Effector CD8-positive, alpha-beta T cell (primary cell): ENCODE measurements around the gene GET3.
"Not testable (repeated sequence)": the region's sequence is repeated elsewhere in the genome, so short reads cannot be mapped to it uniquely, and the experiment has no call there.

ENCODE experiments used
- DNase-seq: peaks from one replicate; lab custom pipeline; 2025; lab: John Stamatoyannopoulos, UW

Gene GET3

GRCh38 chr19:12715929-12716328 lies 21.4 kb upstream of the GET3 start:
- DNase-seq, result no peak

DNA sequence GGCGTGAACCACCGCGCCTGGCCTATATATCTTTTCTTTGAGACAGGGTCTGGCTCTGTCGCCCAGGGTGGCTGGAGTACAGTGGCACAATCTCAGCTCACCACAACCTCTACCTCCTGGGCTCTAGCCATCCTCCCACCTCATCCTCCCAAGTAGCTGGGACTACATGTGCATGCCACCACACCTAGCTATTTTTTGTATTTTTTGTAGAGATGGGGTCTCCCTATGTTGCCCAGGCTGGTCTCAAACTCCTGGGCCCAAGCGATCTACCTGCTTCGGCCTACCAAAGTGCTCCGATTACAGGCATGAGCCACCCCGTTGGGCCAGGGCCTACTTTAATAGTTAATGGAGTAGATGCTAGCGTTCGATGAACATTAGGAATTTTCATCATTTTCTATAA lies 17.0 kb upstream of the GET3 start:
- DNase-seq, result no peak

DNA sequence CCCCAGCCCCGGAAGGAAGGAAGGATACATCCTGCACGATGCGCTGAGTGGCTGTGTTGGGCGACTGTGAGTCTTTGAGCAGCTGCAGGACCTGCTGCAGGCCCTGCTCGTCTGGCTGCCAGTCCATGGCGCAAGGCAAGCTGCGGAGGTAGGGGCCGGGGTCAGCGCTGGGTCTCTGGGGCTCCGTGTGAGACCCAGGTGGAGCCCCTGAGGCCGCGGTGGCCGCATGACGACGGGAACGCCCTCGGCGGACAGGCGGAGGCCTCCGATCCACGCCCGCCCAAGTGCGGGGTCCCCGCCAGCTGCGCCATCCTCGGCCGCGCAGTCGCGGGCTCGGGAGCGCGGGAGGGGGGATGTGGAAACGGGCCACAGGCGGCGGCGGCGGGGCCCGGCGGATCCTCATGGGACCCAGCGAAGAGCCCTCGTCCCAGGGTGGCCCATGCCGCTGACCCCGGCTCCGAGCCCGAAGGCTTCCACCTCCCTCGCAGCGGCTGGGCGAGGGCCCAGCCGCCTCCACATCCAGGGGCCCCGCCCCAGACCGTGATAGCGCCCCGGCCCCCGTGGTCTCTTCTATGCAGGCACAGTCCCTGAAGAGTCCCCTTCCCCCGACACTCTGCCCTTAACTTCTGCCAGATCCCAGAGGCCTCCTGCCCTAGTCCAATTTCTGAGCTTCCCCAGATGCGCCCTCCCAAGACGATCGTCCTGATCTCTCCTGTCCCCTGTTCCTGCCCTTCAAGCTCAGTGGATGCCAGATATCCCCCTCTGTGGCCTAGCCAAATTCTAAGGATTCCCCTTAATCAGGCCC lies 16.2 kb upstream of the GET3 start:
- DNase-seq, result no peak

GRCh38 chr19:12721656-12722565 lies 15.4 kb upstream of the GET3 start:
- DNase-seq, result peak; percentile 49

- DNase-seq, result peak; percentile 88
Measured at GRCh38 chr19:12722566-12723380, 14.5 kb upstream of the GET3 start.

- DNase-seq, result no peak
Measured at GRCh38 chr19:12723381-12723640, 14.0 kb upstream of the GET3 start.

DNA sequence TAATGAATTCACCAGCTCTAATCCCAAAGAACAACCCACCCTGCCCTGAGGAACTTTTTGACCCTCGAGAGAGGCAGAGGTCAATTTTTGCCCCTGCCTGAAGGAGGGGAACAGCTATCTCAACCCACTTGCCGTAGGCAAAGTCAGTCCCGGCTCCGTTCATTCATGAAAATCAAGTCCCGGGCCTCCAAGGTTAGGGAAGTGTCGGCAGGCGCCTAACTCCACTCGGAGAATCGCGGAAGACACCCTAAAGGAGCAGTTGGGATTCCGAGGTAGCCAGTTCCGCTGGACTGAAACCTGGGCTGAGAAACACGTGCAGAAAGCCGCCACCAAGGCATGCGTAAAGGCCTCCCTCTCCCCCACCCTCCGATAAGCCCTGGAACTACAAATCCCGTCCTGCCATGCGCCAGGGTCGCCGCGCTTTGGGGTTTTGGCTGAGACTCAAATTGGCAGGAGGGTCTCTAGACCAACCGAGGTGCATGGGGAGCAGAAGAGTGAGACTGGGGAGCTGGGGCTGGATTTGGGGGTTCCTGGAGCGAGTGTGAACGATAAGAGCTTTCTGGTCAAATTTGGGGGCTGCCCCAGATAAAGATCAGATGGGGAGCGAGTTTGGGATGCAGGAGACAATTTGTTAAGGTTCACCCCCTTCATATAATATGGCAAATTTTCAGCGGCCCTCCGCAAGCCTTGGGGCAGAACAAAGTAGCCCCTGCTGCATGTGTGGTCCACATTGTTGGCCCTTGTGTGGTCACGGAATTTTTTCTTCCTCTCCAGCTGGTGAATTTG lies 13.5 kb upstream of the GET3 start, which contains the start of gene TNPO2:
Gene TNPO2, minus strand, starts transcription at position 292 of the 786 bp plus-strand sequence. CDS start 2,955 bp downstream, outside the sequence.
- peak; percentile 19 for DNase-seq

- not testable (repeated sequence) for DNase-seq
Measured at GRCh38 chr19:12725612-12726011, 11.7 kb upstream of the GET3 start.

DNA sequence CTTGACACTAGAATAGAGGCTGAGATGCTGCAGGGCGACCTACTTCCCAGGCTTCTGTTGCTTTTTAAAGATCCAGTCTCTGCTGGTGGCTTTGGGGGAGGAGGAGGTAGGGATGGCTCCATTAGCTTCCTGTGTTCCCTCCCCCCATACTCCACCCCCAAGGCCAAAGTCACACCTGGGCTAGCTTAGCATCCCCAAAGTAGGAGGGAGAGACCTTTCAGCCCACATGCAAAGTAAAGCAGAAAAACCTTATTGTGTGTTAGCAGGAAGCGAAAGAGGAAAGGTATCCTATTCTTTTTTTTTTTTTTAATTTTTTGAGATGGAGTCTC lies 10.3 kb upstream of the GET3 start:
- no peak for DNase-seq

GRCh38 chr19:12727745-12728433 lies 9.4 kb upstream of the GET3 start:
- DNase-seq, result no peak

- no peak for DNase-seq
Measured at GRCh38 chr19:12730064-12730463, 7.2 kb upstream of the GET3 start.

- DNase-seq, result no peak
Measured at GRCh38 chr19:12731337-12731736, 6.0 kb upstream of the GET3 start.

DNA sequence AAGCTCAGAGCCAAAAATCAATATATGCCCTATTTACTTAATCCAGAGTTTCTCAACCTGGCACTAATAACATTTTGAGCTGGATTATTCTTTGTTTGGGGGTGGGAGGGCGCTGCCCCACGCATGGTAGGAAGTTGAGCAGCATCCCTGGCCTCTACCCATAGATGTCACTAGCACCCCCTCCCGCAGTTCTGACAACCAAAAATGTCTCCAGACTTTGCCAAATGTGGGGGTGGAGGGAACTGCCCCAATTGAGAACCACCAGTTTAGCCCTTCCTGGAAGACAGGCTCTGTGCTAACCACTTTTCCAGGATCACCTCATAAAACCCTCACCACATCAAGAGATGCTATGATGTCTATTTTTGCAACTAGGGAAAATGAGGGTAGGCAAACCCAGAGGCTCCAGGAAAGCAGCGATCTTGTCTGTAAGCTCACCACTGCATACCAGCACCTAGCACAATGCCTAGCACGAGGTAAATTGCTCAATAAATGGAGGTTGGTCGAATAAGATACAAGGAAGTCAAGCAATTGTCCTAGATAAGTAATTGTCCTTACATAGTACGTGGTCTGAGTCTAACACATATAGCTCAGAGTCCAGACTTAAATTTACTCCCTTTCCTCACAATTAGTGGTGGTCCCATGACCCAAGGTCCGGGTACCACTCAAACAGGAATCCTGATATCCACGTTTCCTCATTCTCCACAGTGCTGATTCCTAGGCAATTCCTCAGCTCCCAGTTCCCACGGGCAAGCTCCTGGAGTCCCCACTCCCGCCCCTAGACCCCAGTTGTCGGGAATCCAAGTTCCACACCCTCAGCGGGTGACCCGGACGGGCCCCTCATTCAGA lies 3.7 kb upstream of the GET3 start:
- peak; percentile 13 for DNase-seq

GRCh38 chr19:12737835-12738351 lies 596 bp downstream of the GET3 start:
- no peak for DNase-seq

- no peak for DNase-seq
Measured at GRCh38 chr19:12745166-12745897, 8.0 kb downstream of the GET3 start.

DNA sequence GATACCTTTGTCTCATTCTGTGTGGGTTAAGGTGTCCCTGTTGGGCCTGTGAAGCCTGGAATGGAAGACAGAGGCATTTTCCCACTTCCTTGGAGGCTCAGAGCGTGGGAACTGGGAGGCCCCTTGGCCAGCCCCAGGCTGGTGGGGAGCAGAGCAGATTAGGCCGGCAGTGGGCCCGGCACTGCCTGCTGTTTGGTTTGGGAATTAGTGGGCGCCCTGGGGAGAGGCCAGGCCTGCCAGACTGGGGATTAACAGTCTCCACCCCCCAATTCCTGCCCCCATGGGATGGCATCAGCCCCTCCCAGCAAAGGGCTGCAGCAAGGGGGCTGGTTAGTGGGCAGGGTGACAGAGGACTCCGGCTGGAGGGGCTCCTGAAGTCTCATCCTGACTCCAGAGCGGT lies 11.2 kb downstream of the GET3 start:
- DNase-seq, result no peak

DNA sequence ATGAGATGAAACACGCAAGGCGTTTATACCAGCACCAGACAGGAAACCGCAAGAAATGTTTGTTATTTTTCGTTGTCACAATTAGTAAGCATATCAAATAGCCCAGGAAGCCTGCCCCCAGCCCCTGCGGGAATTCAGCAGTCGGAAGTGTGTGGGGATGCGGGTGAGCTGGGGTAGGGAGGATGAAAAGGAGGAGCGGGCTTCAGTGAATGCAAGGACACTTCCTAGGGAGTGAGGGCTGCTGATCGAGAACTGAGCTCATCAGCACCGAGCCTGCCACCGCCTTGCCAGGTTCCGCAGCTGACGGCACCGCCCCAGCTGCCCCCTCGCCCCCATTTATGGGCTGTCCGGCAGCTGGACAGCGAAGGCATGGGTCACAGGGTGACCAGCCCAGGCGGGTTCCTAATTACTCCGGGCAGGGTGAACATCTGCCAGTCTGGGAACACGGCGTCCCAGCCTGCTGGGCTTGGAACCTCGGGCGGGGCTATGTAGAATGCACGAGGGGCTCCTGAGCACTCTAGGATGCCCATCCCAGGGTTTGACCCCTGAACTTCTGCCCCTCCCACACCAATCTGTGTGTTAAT lies 12.7 kb downstream of the GET3 start:
- DNase-seq, result no peak

- no peak for DNase-seq
Measured at GRCh38 chr19:12750851-12751250, 13.6 kb downstream of the GET3 start.

- no peak for DNase-seq
Measured at GRCh38 chr19:12751635-12752034, 14.3 kb downstream of the GET3 start, which contains the start of gene BEST2. Gene BEST2, plus strand, starts transcription at chr19:12751791. Its CDS starts 802 bp downstream, at chr19:12752593.
